ENCODE data around the gene CADM4. TPM values are rescaled to one million over a fixed set of nuclear protein-coding genes. Genes with fewer than 3 reads are reported as not detected.

Gene CADM4
- total RNA-seq, 4 donors from 2014 or later: 31.6 to 67.9 (median 46.9) TPM

DNA sequence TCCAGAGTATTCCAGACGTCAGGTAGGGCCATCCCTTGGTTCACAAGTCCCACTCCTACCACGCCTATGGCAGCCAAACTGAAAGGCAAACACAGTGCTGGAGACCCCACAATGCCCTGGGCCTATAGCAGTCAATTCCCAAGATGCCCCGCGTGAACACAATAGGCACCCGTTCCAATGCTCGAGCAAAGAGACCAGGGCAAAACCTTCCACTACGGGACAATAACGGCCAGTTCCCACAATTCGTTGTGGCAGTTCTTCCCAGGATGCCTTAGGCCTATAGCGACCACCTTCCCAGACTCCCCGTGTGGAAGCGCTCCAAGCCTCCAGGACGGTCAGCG lies 20.8 kb downstream of the CADM4 start:
- intact Hi-C loops (cut with DNase I): loop anchor here (5.0 kb wide), 1 partner anchor 48 kb away; no protein-coding TSS in a partner anchor
- no peaks in the 10 kb centered on the region for H3K27me3 ChIP-seq
- 0% methylated on average over 9 of the region's 14 CpGs for WGBS
- peak overlapping the region; percentile 91 to 98 (median 94) for H3K27ac ChIP-seq (replicated peaks in 1 of 4)
- no peak for TF ChIP-seq CTCF (IDR thresholded peaks at IDR 0.05)
- no peak for TF ChIP-seq POLR2A (IDR thresholded peaks at IDR 0.05; ENCODE audit: low read depth)
- TF ChIP-seq POLR2AphosphoS5 (IDR thresholded peaks at IDR 0.05): no peak
- no peak for TF ChIP-seq EP300 (IDR thresholded peaks at IDR 0.05)
- no peaks in the 10 kb centered on the region for H3K9me3 ChIP-seq
- H3K36me3 ChIP-seq: peaks cover 0 to 6% (median 5%) of the 10 kb centered on the region in 4 donors
- H3K4me1 ChIP-seq: peaks cover 12 to 36% (median 22%) of the 10 kb centered on the region in 4 donors
- DNase-seq (ENCODE audit: extremely low spot score): no peak
- peak overlapping the region; percentile 70 to 87 (median 82) for H3K4me3 ChIP-seq

DNA sequence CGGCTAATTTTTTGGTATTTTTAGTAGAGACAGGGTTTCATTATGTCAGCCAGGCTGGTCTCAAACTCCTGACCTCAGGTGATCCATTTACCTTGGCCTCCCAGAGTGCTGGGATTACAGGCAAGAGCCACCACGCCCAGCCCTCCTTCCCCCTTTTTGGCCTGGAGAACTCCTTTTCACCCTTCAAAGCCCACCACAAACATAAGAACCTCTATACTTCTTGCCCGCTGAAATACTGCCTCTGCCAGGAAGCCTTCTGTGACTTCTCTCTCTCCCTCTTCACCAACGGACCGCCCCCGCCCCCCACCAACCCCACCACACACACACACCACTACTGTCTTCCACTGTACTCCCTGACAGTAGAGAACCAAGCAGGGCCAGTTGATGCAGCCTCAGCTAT lies 22.7 kb downstream of the CADM4 start:
- peaks cover 12 to 44% (median 22%) of the 10 kb centered on the region in 4 donors for H3K4me1 ChIP-seq
- 84% methylated on average over 6 of the region's 6 CpGs for WGBS
- no peak overlapping the region for H3K4me3 ChIP-seq
- TF ChIP-seq EP300 (IDR thresholded peaks at IDR 0.05): no peak
- no peak for TF ChIP-seq CTCF (IDR thresholded peaks at IDR 0.05)
- TF ChIP-seq POLR2A (IDR thresholded peaks at IDR 0.05; ENCODE audit: low read depth): no peak
- no peak for TF ChIP-seq POLR2AphosphoS5 (IDR thresholded peaks at IDR 0.05)
- no peaks in the 10 kb centered on the region for H3K27me3 ChIP-seq
- H3K36me3 ChIP-seq: peaks cover 13 to 25% (median 24%) of the 10 kb centered on the region in 4 donors
- H3K9me3 ChIP-seq: no peaks in the 10 kb centered on the region
- no peak overlapping the region for H3K27ac ChIP-seq (replicated peaks in 1 of 4)
- no peak for DNase-seq (ENCODE audit: extremely low spot score)
- intact Hi-C loops (cut with DNase I): loop anchor here (5.0 kb wide), 1 partner anchor 50 kb away; no protein-coding TSS in a partner anchor

DNA sequence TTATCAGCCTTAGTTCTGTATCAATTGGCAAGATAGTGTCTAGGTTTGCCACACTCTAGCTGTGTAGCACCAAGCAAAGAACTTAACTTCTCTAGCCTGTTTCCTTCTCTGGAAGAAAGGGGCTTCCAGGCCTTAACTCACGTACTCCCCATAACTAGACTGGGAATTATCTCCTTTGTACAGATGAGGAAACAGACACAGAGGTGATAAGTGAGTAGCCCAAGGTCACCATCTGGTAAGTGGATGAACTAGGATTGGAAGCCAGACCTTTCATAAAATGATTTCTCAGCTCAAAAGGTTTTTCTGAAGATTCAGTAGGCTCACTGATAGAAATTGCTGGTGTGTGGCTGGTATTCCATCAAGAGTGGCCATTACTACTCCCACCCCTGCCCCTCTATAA lies 23.3 kb downstream of the CADM4 start:
- Histone ChIP-seq H3K9me3 (no peaks in the 10 kb centered on the region), H3K36me3 (peaks cover 17 to 31% (median 30%) of the 10 kb centered on the region in 4 donors), H3K27me3 (no peaks in the 10 kb centered on the region), H3K27ac (replicated peaks in 1 of 4) (no peak overlapping the region), H3K4me3 (no peak overlapping the region), H3K4me1 (peaks cover 12 to 44% (median 22%) of the 10 kb centered on the region in 4 donors)
- no peak for DNase-seq (ENCODE audit: extremely low spot score)
- WGBS: 82% methylated on average over 1 of the region's 1 CpG
- TF ChIP-seq POLR2A (IDR thresholded peaks at IDR 0.05; ENCODE audit: low read depth) (no peak), CTCF (IDR thresholded peaks at IDR 0.05) (no peak)
- intact Hi-C loops (cut with DNase I): loop anchor here (5.0 kb wide), 1 partner anchor 51 kb away; no protein-coding TSS in a partner anchor

DNA sequence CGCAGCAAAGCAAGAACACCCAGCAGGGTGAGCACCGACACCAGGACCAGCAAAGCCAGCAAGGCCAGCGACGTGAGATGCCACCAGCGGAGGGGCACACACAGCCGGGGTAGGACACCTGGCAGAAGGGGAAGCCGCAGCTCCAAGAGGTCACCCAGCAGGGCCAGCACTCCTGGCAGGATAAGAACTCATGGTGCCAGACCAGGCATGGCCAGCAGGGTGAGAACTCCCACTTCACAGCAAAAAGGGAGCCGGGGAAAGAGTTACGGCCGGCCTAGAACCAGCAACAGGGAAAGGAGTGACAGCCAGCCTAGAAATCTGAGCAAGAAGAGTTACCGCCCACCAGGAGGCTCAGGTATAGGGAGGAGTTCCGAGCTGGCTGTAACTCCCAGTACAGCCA lies 27.3 kb downstream of the CADM4 start:
- intact Hi-C loops (cut with DNase I): no loop called here
- Histone ChIP-seq H3K4me3 (no peak overlapping the region), H3K36me3 (peaks cover 22 to 44% (median 40%) of the 10 kb centered on the region in 4 donors), H3K4me1 (peaks cover 0 to 21% (median 4%) of the 10 kb centered on the region in 4 donors), H3K27ac (replicated peaks in 1 of 4) (no peak overlapping the region), H3K9me3 (no peaks in the 10 kb centered on the region), H3K27me3 (no peaks in the 10 kb centered on the region)
- 95% methylated on average over 8 of the region's 12 CpGs for WGBS
- no peak for TF ChIP-seq POLR2A (IDR thresholded peaks at IDR 0.05; ENCODE audit: low read depth)
- no peak for TF ChIP-seq POLR2AphosphoS5 (IDR thresholded peaks at IDR 0.05)
- TF ChIP-seq EP300 (IDR thresholded peaks at IDR 0.05): no peak
- TF ChIP-seq CTCF (IDR thresholded peaks at IDR 0.05): no peak
- DNase-seq (ENCODE audit: extremely low spot score): no peak

GRCh38 chr19:43611788-43612187 lies 27.9 kb downstream of the CADM4 start, which contains the start of gene SRRM5:
Gene SRRM5, plus strand, starts transcription at chr19:43612088. Its CDS starts 34 bp downstream, at chr19:43612122.
- no peak within 1 kb of the TSS for H3K4me3 ChIP-seq
- 100% methylated on average over 3 of the region's 3 CpGs for WGBS
- no peaks in the 10 kb centered on the region for H3K27me3 ChIP-seq
- no peak for DNase-seq (ENCODE audit: extremely low spot score)
- H3K9me3 ChIP-seq: no peaks in the 10 kb centered on the region
- intact Hi-C loops (cut with DNase I): no loop called here
- peaks cover 23 to 50% (median 45%) of the 10 kb centered on the region in 4 donors for H3K36me3 ChIP-seq
- no peak for TF ChIP-seq POLR2A (IDR thresholded peaks at IDR 0.05; ENCODE audit: low read depth)
- TF ChIP-seq POLR2AphosphoS5 (IDR thresholded peaks at IDR 0.05): no peak
- no peak for TF ChIP-seq EP300 (IDR thresholded peaks at IDR 0.05)
- TF ChIP-seq CTCF (IDR thresholded peaks at IDR 0.05): no peak
- no peak within 1 kb of the TSS for H3K27ac ChIP-seq (replicated peaks in 1 of 4)
- H3K4me1 ChIP-seq: peaks cover 0 to 18% (median 4%) of the 10 kb centered on the region in 4 donors

Data from esophagus muscularis mucosa (tissue), 4 donors.